MCF 10A (cell line): ENCODE results near the gene SNTG2. TPM values are rescaled to one million over a fixed set of nuclear protein-coding genes. Genes with fewer than 3 reads are reported as not detected.

ENCODE experiments used
- BruUV-seq: library from RNA; stranded (reverse); fragments of 400-500 nt; replicated peaks from 2 replicates; lab custom pipeline; 2021; lab: Mats Ljungman, UMichigan
- CTCF ChIA-PET: fragments of 300-600 bp; sonication (Branson Sonifier 250); formaldehyde crosslinking; extraction: SDS; loops from one replicate; lab custom pipeline; 2021; ENCODE audit warnings: antibody characterized with exemption, inconsistent platforms; lab: Yijun Ruan, JAX
- POLR2A ChIA-PET: fragments of 300-600, 350-650 bp; sonication (Branson Sonifier 250); formaldehyde crosslinking; extraction: SDS; loops from one replicate; lab custom pipeline; 2020; ENCODE audit warnings: antibody characterized with exemption, inconsistent platforms; lab: Yijun Ruan, JAX
- DNase-seq: peaks from one replicate; pipeline ENCODE4 v3.0.0-alpha.2; 2018; ENCODE audit not compliant: unreplicated experiment
- H3K27ac Mint-ChIP-seq: one replicate; pipeline ENCODE4 v1.8.0; 2022; ENCODE audit warnings: mild to moderate bottlenecking, low read depth, mixed read lengths; ENCODE audit not compliant: unreplicated experiment
- H3K27me3 Mint-ChIP-seq: one replicate; pipeline ENCODE4 v1.8.0; 2022; ENCODE audit warnings: mixed read lengths; ENCODE audit not compliant: insufficient read depth, unreplicated experiment
- H3K36me3 Mint-ChIP-seq: one replicate; pipeline ENCODE4 v1.8.0; 2022; ENCODE audit warnings: mild to moderate bottlenecking, moderate library complexity, mixed read lengths; ENCODE audit not compliant: insufficient read depth, unreplicated experiment
- H3K4me1 Mint-ChIP-seq: one replicate; pipeline ENCODE4 v1.8.0; 2022; ENCODE audit warnings: mixed read lengths; ENCODE audit not compliant: insufficient read depth, unreplicated experiment
- H3K4me3 Mint-ChIP-seq: one replicate; pipeline ENCODE4 v1.8.0; 2022; ENCODE audit warnings: mild to moderate bottlenecking, moderate library complexity, mixed read lengths; ENCODE audit not compliant: unreplicated experiment
- H3K9me3 Mint-ChIP-seq: one replicate; pipeline ENCODE4 v1.8.0; 2022; ENCODE audit warnings: mixed read lengths; ENCODE audit not compliant: unreplicated experiment
- CTCF ChIP-seq: fragments of 200-600 bp; IDR thresholded peaks from one replicate; pipeline ENCODE4 v1.8.0; 2022; ENCODE audit warnings: antibody characterized with exemption, mild to moderate bottlenecking; ENCODE audit not compliant: unreplicated experiment
- intact Hi-C: fragments of 100-400 bp; cut with micrococcal nuclease; formaldehyde crosslinking; loops from 2 replicates; pipeline ENCODE4 v1.14.1; 2022
- total RNA-seq: library from RNA; stranded (reverse); gene quantifications from 2 replicates; pipeline ENCODE4 v1.2.3, GENCODE V29; 2022

Gene SNTG2
- total RNA-seq, 1 experiment from 2014 or later, result not detected

- Mint-ChIP-seq H3K36me3 (peaks cover 6% of the 10 kb centered on the region), H3K27ac (no peak overlapping the region), H3K9me3 (no peaks in the 10 kb centered on the region), H3K4me3 (no peak overlapping the region), H3K4me1 (no peaks in the 10 kb centered on the region), H3K27me3 (peaks cover 61% of the 10 kb centered on the region)
- POLR2A ChIA-PET, result no interaction called here
- no TSS peak for BruUV-seq
- no peak for TF ChIP-seq CTCF
- intact Hi-C loops, result no loop called here
- CTCF ChIA-PET, result no interaction called here
- no peak for DNase-seq
These were observed 306.7 kb downstream of the SNTG2 start for GRCh38 chr2:1257334-1257733.

- H3K4me3 Mint-ChIP-seq, result no peak overlapping the region
- TF ChIP-seq CTCF, result no peak
- no TSS peak for BruUV-seq
- DNase-seq, result no peak
- intact Hi-C loops, result no loop called here
- H3K9me3 Mint-ChIP-seq, result no peaks in the 10 kb centered on the region
- H3K27me3 Mint-ChIP-seq, result peaks cover 48% of the 10 kb centered on the region
- ChIA-PET CTCF (no interaction called here), POLR2A (no interaction called here)
- H3K27ac Mint-ChIP-seq, result no peak overlapping the region
- H3K4me1 Mint-ChIP-seq, result no peaks in the 10 kb centered on the region
- peaks cover 6% of the 10 kb centered on the region for H3K36me3 Mint-ChIP-seq
These were observed 309.1 kb downstream of the SNTG2 start for GRCh38 chr2:1259746-1260145.

GRCh38 chr2:1262609-1263008 lies 312.0 kb downstream of the SNTG2 start:
- ChIA-PET POLR2A (no interaction called here), CTCF (interaction anchor here (0.6 kb wide), 1 partner anchor 86 kb away, joined by 3 read pairs; no protein-coding TSS in a partner anchor)
- Mint-ChIP-seq H3K9me3 (no peaks in the 10 kb centered on the region), H3K4me3 (no peak overlapping the region), H3K36me3 (no peaks in the 10 kb centered on the region), H3K27me3 (peaks cover 54% of the 10 kb centered on the region), H3K27ac (no peak overlapping the region), H3K4me1 (no peaks in the 10 kb centered on the region)
- no TSS peak for BruUV-seq
- DNase-seq, result no peak
- no peak for TF ChIP-seq CTCF
- intact Hi-C loops, result no loop called here

- no peak for TF ChIP-seq CTCF
- no peak for DNase-seq
- H3K27ac Mint-ChIP-seq, result no peak overlapping the region
- ChIA-PET POLR2A (no interaction called here), CTCF (no interaction called here)
- no peaks in the 10 kb centered on the region for H3K36me3 Mint-ChIP-seq
- no peaks in the 10 kb centered on the region for H3K4me1 Mint-ChIP-seq
- peaks cover 62% of the 10 kb centered on the region for H3K27me3 Mint-ChIP-seq
- H3K9me3 Mint-ChIP-seq, result no peaks in the 10 kb centered on the region
- intact Hi-C loops, result no loop called here
- BruUV-seq, result no TSS peak
- no peak overlapping the region for H3K4me3 Mint-ChIP-seq
These were observed 314.8 kb downstream of the SNTG2 start for GRCh38 chr2:1265454-1265853.
